T-helper 1 cell treated with Interleukin-12 subunit alpha and Interleukin-12 subunit beta and Interleukin-4 antibody, amounts not matched to agents 30 μg/mL and 1 μg/mL, for 36 hours (primary cell): Measurements from ENCODE around the gene VAV2.
"Not testable (repeated sequence)": the region's sequence is repeated elsewhere in the genome, so short reads cannot be mapped to it uniquely, and the experiment has no call there.

ENCODE experiments used
- H3K27ac Mint-ChIP-seq: one replicate; pipeline ENCODE4 v1.8.0; 2021; ENCODE audit warnings: mild to moderate bottlenecking, mixed read lengths
- H3K27me3 Mint-ChIP-seq: one replicate; pipeline ENCODE4 v1.8.0; 2021; ENCODE audit warnings: low read depth, mixed read lengths
- H3K36me3 Mint-ChIP-seq: one replicate; pipeline ENCODE4 v1.8.0; 2021; ENCODE audit warnings: low read depth, mixed read lengths
- H3K4me1 Mint-ChIP-seq: one replicate; pipeline ENCODE4 v1.8.0; 2021; ENCODE audit warnings: low read depth, mixed read lengths
- H3K4me3 Mint-ChIP-seq: one replicate; pipeline ENCODE4 v1.8.0; 2021; ENCODE audit warnings: mild to moderate bottlenecking, moderate library complexity, mixed read lengths
- H3K9me3 Mint-ChIP-seq: one replicate; pipeline ENCODE4 v1.8.0; 2021; ENCODE audit warnings: mixed read lengths

VAV2 gene

DNA sequence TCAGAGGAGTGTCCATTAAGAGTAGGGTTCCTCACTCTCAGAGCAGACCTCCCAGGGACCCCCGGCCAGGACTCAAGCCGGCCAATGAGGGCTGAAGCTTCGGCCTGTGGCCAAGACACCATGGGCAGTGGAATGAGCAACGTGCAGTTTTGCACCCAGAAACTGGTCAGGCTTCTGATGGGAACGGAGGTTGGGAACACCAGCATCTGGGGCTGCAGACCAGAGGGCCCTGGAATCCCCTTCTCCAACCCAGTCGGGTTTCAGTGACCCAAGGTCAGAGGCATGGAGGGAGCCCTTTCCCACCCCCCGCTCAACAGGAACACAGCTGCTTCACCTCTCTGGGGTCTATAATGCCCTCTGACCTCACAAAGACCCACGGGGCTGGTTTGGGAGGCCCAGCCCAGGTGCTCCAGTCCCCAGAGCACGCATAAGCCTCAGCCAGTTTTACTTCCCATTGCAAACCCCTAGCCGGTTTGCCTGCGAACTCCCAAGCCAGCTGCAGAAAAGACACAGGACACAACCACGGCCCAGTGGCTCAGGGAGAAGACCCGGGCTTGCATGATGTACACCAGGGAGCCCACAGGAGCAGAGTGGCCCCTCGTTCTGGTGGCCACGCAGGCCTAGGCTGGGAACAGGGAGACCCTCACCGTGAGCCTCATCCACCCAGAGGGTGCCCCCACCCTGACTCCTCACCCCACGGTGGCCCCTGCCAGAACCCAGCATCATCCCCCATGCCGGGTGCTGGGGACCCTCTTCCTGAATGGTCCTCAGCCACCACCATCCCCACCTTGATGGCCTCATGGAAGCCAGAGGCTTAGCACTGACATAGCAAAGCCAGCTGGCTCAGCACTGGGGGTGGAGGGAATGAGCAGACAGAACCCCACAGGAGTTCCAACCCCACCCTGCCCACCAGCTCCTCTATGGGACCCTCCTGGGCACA is 30.6 kb downstream of the VAV2 start:
- Mint-ChIP-seq H3K36me3 (no peaks in the 10 kb centered on the region), H3K27me3 (no peaks in the 10 kb centered on the region), H3K4me1 (no peaks in the 10 kb centered on the region), H3K4me3 (no peak overlapping the region), H3K27ac (no peak overlapping the region), H3K9me3 (peaks cover 14% of the 10 kb centered on the region)

DNA sequence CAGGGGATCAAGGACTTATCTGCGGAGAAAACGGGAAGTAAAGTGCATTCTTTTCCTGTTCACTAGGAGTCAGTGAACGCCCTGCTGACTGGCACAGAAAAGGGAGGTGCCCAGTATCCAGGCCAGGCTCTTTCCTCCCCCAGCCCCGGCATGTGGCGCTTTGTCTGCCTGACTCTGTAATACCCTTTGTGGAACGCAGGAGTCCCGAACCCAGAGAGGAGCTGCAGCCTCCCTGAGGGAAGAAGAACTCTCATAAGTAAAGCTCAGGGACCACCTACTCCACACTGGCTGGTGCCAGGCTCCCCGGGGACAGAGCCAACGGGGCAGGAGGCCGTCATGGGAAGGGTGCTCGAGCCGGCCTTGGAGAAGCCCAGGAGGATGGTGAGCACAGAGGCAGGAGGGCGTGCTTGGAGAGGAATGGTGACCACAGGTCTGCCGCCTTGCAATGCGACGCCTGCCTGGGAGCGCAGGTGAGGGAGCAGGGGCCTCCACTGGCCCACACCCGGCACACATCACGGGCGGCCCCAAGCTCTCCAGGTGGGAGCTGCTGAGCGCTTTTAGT is 31.5 kb downstream of the VAV2 start:
- H3K27me3 Mint-ChIP-seq: no peaks in the 10 kb centered on the region
- H3K4me1 Mint-ChIP-seq: peaks cover 3% of the 10 kb centered on the region
- H3K36me3 Mint-ChIP-seq: no peaks in the 10 kb centered on the region
- H3K27ac Mint-ChIP-seq: no peak overlapping the region
- H3K9me3 Mint-ChIP-seq: peaks cover 9% of the 10 kb centered on the region
- H3K4me3 Mint-ChIP-seq: no peak overlapping the region

DNA sequence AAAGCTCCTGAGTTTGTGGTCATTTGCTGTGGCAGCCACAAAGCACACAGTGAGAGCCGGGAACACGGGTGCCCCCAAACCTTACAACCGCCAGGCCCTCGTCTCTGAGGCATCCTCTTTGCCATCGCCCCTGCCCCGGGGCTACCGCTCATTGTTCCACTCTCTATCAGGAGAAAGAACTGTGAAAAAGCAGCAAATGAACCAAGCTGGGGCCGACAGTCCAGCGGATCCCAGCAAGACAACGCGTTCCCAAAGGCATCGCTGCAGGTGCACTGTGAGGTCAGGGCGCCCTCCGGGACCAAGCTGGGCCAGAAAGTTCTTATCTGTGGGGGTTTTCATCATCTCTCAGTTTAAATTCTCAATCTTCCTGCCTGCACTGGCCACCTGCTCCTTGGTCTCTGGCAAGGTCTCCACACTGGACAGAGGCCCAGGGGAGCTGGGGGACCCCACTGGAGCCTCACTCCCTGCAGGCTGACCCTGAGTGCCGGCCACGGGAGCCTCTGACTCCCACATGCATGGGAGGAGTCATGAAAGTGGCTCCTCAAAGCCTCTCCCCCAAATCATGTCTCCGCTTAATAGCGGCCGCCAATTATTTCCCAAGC is 32.1 kb downstream of the VAV2 start:
- no peaks in the 10 kb centered on the region for H3K36me3 Mint-ChIP-seq
- H3K27me3 Mint-ChIP-seq: no peaks in the 10 kb centered on the region
- no peak overlapping the region for H3K4me3 Mint-ChIP-seq
- H3K9me3 Mint-ChIP-seq: peaks cover 9% of the 10 kb centered on the region
- peaks cover 3% of the 10 kb centered on the region for H3K4me1 Mint-ChIP-seq
- H3K27ac Mint-ChIP-seq: no peak overlapping the region

DNA sequence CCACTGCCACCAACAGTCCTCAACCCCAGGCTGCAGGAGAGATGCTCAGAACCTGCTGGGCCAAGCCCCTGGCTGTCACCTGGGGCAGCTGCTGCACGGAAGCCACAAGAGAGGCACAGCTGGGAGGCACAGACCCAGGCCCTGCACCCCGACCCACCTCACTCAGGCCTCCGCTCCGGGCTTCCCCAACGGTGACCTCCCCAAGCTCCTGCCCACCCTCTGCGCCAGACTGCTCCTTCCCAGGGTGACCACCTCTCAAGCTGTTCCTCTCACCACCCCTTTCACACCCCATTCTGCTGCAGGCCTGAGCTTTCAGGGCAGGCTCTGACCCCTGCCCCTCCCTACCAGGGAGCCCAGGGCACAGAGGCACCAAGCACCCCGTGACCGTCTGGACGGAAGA is 33.0 kb downstream of the VAV2 start:
- Mint-ChIP-seq H3K4me1 (peaks cover 8% of the 10 kb centered on the region), H3K9me3 (peaks cover 3% of the 10 kb centered on the region), H3K4me3 (no peak overlapping the region), H3K36me3 (no peaks in the 10 kb centered on the region), H3K27ac (no peak overlapping the region), H3K27me3 (no peaks in the 10 kb centered on the region)

DNA sequence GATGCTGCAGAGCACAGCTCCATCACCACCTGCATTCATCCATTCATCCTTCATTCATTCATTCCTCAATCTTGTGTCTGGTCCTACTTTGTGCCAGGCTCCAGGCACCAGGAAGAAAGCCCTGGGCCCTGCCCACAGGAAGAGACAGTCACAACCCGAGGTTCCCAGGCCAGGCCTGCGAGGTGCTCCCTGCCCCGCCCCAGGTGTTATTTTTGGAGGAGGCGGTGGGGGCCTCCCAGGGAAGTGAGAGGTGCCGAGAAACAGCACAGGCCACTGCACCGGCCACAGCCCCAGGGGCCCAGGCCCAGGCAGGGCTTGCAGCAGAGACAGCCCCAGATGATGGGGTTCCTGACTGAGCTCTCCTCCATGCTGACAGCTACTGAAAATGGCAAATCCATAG is 33.4 kb downstream of the VAV2 start:
- Mint-ChIP-seq H3K4me3 (no peak overlapping the region), H3K36me3 (no peaks in the 10 kb centered on the region), H3K27me3 (no peaks in the 10 kb centered on the region), H3K27ac (no peak overlapping the region), H3K4me1 (peaks cover 8% of the 10 kb centered on the region), H3K9me3 (peaks cover 3% of the 10 kb centered on the region)

DNA sequence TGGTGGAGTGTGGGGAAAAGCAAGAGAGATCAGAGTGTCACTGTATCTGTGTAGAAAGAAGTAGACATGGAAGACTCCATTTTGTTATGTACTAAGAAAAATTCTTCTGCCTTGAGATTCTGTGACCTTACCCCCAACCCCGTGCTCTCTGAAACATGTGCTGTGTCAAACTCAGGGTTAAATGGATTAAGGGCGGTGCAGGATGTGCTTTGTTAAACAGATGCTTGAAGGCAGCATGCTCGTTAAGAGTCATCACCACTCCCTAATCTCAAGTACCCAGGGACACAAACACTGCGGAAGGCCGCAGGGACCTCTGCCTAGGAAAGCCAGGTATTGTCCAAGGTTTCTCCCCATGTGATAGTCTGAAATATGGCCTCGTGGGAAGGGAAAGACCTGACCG is 34.4 kb downstream of the VAV2 start:
- not testable (repeated sequence) for H3K4me3 Mint-ChIP-seq, H3K4me1 Mint-ChIP-seq, H3K9me3 Mint-ChIP-seq, H3K27ac Mint-ChIP-seq, H3K27me3 Mint-ChIP-seq, H3K36me3 Mint-ChIP-seq

DNA sequence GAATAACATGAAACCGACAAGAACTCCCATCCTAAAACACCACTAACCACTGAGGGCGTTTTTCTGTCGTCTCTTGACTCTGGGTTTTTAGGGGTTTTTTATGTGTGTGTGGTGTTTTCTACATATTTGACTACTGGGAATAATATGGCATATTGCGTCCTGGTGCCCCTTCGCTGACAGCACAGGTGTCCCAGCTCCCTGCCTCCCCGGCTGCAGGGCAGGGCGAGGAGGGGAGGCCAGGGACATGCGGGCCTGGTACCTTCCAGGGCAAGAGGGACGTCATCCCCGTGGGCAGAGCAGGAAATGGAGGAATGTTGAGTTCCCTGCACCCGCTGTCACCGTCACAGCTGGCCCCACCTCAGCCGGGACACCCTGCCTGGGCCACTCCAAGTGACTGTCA is 34.8 kb downstream of the VAV2 start:
- Mint-ChIP-seq H3K36me3 (no peaks in the 10 kb centered on the region), H3K4me3 (no peak overlapping the region), H3K9me3 (no peaks in the 10 kb centered on the region), H3K27me3 (no peaks in the 10 kb centered on the region), H3K27ac (no peak overlapping the region), H3K4me1 (peaks cover 8% of the 10 kb centered on the region)

DNA sequence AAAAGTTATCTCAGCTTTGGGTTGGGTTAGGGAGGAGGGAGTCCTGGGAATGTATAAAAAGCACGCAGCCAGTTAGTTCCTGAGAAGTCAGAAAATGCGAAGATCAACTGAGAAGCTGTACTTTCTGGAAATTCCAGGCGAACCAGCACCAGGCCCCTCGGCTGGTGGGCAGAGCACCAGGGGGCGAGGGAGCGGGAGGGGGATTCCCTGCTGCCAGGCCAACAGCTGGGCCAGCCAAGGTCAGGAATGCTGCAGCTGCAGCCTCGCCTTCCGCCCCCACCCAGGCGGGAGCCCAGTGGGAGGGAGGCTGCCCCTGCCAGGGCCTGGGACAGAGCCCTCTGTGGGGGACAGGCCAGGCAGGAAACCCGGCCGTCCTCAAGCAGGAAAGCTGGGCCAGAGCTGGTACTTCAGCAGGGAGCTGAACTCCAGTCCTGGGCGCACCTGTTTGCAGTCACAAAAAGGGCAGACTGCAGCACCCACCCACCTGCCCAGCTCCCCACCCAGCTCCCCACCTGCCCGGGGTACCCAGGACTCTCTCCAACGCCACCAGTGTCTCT is 35.5 kb downstream of the VAV2 start:
- H3K4me1 Mint-ChIP-seq: peaks cover 8% of the 10 kb centered on the region
- H3K36me3 Mint-ChIP-seq: no peaks in the 10 kb centered on the region
- no peak overlapping the region for H3K27ac Mint-ChIP-seq
- no peaks in the 10 kb centered on the region for H3K9me3 Mint-ChIP-seq
- peak overlapping the region; percentile 7 for H3K4me3 Mint-ChIP-seq
- H3K27me3 Mint-ChIP-seq: no peaks in the 10 kb centered on the region

DNA sequence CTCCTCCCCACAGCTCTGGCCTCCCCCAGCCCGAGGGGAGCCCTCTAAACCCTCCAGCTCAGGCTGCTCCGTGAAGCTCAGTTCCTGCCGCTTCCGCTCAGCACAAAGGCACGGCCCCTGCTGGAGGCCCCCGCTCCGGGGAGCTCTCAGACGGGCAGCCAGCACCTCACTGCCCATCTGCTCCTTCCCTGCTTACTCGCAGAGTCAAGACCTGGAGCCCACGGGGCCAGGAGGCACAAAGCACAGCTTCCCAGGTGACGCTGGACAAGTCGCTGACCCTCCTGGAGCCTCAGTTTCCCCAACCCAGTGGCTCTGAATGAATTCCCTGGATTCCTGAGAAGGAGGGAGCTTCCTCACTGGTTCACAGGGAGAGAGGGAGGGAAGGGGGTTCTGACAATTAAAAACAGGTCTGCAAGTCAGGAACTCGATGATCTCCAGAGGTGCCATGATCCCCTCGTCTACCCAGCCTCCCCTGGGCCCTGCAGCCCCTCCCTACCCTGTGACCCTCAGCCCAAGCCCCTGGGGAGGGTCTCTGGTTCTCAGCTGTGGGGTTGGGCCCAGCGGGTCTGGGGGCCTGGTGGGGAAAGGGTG is 36.2 kb downstream of the VAV2 start:
- peaks cover 8% of the 10 kb centered on the region for H3K4me1 Mint-ChIP-seq

DNA sequence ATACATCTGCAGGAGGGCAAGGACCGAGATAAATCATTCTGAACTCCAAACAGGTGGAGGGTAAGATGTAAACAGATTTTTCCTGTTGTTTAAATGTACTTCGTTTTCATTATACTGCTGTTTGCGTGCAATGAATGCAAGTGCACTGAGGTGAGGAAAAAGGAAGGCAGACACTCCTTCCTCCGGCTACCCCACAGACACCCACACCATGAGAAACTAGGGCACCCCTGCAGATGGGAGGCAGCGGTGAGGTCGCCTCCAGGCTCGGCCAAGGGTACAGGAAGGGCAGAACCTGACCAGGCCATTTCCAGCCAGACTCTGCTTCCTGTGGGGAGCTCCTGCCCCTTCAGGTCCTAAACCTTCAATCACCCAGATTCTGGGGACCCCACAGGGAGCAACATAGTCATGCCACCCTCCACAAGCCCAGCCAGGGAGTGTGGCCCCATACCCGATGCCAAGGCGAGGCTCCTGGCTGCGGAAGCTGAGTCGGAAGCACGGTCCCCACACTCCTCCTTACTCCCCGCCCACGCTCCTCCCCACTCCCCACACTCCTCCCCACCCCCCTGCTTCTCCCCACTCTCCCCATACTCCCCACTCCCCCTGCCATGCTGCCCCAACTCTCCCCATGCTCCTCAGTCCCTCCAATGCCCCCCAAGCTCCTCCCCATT is 37.1 kb downstream of the VAV2 start:
- H3K9me3 Mint-ChIP-seq: no peaks in the 10 kb centered on the region
- H3K36me3 Mint-ChIP-seq: no peaks in the 10 kb centered on the region
- no peak overlapping the region for H3K4me3 Mint-ChIP-seq
- H3K27ac Mint-ChIP-seq: no peak overlapping the region
- peaks cover 8% of the 10 kb centered on the region for H3K4me1 Mint-ChIP-seq
- no peaks in the 10 kb centered on the region for H3K27me3 Mint-ChIP-seq

More for the DNA sequence above, 36.2 kb downstream of the VAV2 start:
- Mint-ChIP-seq H3K4me3 (peak overlapping the region; percentile 7), H3K9me3 (no peaks in the 10 kb centered on the region), H3K36me3 (no peaks in the 10 kb centered on the region), H3K27ac (no peak overlapping the region), H3K27me3 (no peaks in the 10 kb centered on the region)

DNA sequence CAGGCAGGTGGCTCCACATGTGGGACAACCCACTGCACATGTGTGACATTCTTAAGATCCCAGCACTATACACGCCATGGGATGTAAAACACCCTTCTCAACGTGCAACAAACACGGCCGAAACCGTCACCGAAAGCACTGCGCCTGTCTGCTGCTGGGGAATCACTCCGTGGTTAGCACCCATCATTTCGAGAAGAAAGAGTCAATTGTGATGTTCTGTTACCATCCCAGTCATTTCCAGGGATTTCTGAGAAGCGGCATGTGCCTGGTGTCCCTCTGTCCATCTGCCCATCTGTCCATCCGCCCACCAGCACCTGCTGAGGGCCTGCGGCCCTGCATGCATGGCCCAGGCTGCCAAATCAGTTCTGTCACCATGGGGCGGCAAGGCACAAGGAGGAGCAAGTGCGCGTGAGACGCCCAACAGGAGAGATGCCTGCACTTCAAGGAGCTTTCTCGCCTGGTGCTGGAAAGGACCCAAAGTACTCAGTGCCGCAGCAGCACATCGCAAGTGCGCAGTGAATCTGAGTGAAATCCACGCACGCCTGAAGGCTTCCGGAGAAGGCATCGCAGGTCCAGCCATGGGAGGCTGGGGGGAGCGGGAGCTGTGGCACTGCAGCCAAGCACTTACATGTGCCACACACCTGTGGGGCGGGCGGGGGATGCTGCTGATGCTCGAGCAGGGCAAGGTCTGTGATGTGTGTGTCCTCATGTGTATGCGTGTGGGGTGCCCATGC is 38.0 kb downstream of the VAV2 start:
- Mint-ChIP-seq H3K9me3 (no peaks in the 10 kb centered on the region), H3K27me3 (no peaks in the 10 kb centered on the region), H3K4me1 (peaks cover 8% of the 10 kb centered on the region), H3K27ac (no peak overlapping the region), H3K4me3 (no peak overlapping the region), H3K36me3 (no peaks in the 10 kb centered on the region)

DNA sequence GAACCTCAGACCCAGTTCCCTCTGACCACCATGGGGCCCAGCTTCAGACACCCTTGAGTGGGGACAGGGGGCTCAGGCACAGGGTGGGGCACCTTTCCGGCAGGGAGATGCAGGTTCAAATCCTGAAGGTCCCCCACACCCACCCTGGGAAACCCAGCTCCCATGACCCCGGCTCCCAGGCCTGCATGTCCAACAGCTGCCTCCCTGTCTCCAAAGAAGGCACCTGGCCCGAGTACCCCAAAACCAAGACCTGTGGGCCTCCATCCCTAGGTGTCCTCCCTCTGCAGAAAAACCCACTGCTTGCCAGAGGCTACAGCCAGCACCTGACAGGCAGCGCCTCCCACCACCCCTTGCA is 38.5 kb downstream of the VAV2 start:
- H3K4me3 Mint-ChIP-seq: no peak overlapping the region
- H3K4me1 Mint-ChIP-seq: peaks cover 8% of the 10 kb centered on the region
- H3K9me3 Mint-ChIP-seq: no peaks in the 10 kb centered on the region
- H3K27me3 Mint-ChIP-seq: no peaks in the 10 kb centered on the region
- H3K27ac Mint-ChIP-seq: no peak overlapping the region
- no peaks in the 10 kb centered on the region for H3K36me3 Mint-ChIP-seq

DNA sequence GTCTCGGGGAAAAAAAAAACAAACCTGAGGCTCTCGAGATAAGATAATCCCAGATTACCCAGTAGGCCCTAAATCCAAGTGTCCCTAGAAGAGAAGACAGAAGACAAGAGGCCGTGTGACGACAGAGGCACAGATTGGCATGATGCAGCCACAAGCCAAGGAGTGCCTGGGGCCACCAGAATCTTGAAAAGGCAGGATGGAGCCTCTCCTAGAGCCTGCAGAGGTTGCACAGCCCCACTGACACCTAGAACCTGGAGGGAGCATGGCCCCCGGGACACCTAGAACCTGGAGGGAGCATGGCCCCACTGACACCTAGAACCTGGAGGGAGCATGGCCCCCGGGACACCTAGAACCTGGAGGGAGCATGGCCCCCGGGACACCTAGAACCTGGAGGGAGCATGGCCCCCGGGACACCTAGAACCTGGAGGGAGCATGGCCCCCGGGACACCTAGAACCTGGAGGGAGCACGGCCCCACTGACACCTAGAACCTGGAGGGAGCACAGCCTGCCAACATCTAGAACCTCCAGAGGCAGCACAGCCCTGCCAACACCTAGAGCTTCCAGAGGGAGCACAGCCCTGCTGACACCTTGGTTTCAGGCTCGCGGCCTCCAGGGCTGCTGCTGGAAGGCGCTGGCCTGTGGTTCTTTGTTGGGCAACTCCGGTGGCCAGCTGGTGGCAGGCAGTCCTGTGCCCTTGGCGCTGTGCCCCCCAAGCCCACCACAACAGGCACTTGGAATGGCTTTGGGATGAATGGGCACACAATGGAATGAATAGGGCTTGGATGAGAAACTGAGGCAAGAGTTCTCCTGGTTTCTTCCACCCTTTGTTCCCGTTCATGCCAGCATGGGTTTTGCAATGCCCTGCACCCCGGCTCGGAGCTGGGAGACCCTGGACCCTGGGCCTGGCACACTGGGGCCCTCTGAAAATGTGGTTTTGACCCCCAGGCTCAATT is 39.2 kb downstream of the VAV2 start:
- no peaks in the 10 kb centered on the region for H3K27me3 Mint-ChIP-seq
- H3K4me3 Mint-ChIP-seq: no peak overlapping the region
- H3K27ac Mint-ChIP-seq: no peak overlapping the region
- no peaks in the 10 kb centered on the region for H3K36me3 Mint-ChIP-seq
- peaks cover 8% of the 10 kb centered on the region for H3K4me1 Mint-ChIP-seq
- H3K9me3 Mint-ChIP-seq: no peaks in the 10 kb centered on the region
